Inflammatory macrophage treated with lipopolysaccharide for 4 hours (primary cell): ENCODE results near the gene PDE3A.
"Not testable (repeated sequence)": the region's sequence is repeated elsewhere in the genome, so short reads cannot be mapped to it uniquely, and the experiment has no call there.

Source experiments
- DNase-seq: peaks from one replicate; pipeline ENCODE4 v3.0.0-alpha.2; 2020

The PDE3A gene

DNA sequence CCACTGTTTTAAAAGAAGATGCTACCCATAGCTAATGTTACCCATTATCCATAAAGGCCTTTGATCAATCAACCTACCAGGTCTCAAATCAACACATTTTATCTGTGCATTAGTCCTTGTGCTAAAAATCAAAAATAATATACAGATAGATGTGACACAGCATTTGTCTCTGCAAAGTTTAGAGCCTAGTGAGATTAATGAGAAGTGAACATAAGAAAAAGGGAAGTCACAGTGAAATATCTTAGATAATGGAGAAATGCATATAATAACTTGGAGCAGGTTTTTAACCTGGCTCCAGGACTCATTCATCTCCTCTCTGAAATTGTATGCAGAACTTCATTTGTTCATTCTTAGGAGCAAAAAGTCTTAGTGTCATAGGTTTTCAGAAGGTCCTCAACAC, 7.2 kb downstream of the PDE3A start:
- DNase-seq = no peak

DNA sequence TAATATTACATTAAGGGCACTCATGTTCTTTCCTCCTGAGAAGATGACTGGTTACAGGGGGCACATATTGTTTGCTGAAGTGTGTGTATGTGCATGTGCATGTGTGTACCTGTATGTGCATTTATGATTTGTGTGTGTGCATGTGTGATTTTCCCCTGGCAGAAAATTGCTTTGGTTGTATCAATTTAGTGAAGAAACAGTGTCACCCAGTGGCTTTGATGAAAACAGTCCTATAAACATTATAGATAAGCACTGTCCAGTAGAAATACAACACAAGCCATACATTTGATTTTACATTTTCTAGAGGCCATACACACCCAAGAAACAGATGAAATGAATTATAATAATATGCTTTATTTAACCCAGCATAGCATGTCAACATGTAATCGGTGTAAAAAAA, 8.6 kb downstream of the PDE3A start:
- no peak for DNase-seq

DNA sequence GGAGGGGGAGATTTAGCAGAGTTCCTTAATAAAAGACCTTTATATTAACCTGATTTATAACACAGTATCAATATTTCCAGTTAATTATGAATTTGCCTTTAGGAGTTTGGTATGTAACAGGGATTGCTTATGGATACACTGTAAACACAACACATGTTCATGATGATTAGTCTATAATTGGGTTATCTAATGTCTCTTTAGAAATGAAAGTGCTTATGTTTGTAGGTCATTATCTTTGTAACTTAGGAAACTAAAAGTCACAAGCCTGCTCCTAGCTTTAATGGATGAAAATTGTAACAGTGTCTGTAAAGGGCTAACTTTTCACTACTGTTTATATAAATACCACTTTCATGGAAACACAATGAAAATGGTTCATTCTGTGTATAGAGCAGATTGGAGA, 9.4 kb downstream of the PDE3A start:
- DNase-seq = no peak

DNA sequence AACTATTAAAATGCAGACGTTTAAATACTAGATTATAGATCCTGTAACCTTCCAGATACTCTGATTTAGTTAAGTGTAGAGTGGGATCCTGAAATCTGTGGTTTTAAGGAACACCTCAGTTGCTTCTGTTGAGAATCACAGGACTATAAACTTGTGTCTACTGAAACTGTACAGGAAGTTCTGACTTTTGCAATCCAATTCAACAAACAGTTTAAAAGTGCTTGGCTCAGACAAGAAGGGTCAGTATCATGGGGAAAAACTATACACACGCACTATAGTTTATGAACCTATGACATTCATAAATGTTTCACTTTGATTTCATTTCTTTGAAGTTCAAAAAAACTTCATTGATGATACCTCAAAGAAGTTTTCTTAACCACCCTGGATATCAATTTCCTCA, 13.8 kb downstream of the PDE3A start:
- DNase-seq = no peak

DNA sequence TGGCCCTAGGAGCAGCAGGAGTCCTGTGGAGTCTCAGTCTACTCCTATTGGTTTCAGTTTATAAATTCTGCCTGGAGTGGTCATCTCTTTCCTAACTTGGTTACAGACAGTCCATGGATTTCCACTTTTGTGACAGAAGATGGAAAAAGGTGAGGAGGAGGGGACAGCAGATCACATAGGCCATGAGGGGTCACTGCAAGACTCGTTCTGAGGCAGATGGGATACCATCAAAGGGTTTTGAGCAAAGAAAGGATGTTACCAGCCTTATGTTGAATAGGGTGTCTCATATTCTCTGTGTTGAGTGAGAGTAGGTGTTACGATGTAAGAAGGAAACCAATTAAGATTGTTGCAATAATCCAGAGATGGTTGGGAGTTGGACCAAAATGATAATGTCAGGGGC, 15.3 kb downstream of the PDE3A start:
- DNase-seq = no peak

DNA sequence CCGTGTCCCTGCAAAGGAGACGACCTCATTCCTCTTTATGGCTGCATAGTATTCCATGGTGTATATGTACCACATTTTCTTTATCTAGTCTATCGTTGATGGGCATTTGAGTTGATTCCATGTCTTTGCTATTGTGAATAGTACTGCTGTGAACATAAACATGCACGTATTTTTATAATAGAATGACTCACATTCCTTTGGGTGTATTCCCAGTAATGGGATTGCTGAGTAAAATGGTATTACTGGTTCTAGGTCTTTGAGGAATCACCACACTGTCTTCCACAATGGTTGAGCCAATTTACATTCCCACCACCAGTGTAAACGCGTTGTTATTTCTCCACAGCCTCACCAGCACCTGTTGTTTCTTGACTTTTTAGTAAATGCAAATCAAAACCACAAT, 16.5 kb downstream of the PDE3A start:
- not testable (repeated sequence) for DNase-seq

DNA sequence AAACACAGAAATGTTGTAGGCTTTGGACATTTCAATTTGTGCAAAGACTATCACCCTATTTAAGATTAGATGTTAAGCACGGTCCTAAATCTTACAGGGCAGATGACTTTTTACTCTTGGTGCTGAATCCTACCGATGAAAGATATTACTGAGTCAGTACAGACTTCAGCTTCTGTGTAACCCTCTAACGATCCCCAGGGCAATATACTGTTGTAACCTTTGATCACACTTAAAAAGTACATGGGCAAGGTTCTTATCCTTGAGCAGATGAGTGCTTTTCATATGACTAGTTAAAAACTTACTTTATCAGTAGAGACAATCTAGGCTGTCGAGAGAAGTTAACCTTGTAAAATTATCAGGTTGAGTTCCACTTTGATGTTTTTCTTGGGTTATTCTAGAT, 22.5 kb downstream of the PDE3A start:
- no peak for DNase-seq

DNA sequence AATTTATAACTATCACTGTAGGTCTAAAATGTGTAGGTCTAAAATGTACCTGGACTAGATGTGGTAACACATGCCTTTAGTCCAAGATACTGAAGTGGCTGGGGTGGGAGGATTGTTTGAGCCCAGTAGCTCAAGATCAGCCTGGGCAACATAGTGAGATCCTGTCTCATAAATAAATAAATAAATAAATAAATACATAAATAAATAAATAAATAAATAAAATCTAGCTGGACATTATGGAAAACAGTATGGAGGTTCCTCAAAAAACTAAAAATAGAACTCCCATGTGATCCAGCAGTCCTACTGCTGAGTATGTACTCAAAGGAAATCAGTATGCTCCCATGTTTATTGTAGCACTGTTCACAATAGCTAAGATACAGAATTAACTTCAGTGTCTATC, 24.0 kb downstream of the PDE3A start:
- DNase-seq = no peak

DNA sequence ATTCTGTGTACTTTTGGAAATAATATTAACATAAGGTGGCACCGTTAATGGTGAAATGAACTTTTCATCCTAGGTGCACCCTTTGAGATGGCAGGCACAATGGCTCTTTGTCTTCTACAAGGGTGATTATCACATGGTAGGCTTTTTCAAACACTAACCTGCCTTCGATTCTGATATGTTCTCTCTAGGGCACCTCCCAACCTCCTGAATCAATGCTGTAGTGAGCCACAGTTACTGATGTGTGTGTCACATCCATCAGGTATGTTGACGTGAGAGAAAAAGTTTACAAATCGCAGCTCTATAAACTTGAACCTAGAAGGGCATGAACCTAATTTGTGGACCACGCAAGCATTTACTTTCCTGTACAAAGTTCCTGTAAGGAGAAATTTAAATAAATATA, 25.4 kb downstream of the PDE3A start:
- DNase-seq = no peak

DNA sequence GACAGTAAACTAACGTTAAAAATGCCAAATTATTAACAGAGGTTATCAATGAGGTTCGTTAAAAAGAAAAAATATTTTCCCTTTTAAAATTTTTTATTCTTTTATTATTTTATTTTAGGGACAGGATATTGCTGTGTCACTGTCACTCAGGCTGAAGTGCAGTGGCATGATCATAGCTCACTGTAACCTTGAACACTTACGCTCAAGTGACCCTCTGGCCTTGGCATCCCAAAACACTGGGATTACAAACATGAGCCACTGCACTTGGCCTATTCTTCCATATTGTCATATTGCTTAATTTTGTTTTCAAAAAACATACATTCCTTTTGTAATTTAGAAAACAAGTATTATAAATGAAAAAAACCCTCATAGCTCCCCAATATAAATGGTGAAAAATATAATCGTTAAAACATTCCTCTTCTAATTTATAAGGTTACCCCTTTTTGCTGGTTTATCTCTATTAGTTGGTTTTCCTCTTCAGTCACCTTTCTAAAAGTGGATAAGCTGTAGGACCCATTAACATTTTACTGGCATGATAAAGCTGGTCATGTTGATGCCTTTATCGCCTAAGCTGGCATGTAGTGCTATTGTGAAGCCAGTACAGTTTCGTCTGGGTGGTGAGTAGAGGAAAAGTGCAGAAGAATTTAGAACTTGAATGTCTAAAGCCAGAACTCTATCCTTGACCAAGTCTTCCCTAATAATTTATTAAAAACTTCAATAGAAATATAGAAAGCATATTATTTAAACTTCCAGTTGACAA, 27.6 kb downstream of the PDE3A start:
- no peak for DNase-seq

DNA sequence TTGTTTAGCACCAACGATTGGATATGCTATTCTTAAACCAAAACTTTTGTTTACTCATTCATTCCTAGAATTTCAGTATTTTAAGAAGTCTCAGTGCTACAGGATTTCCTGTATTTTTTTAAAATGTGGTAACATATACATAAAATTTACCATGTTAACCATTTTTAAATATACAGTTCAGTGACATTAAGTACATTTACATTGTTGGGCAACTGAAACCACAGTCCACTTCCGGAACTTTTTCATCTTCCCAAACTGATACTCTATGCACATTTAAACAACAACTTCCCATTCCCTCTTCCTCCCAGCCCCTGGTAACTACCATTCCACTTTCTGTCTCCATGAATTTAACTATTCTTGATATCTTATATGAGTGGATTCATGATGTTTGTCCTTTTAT, 30.3 kb downstream of the PDE3A start:
- DNase-seq = peak; percentile 43

DNA sequence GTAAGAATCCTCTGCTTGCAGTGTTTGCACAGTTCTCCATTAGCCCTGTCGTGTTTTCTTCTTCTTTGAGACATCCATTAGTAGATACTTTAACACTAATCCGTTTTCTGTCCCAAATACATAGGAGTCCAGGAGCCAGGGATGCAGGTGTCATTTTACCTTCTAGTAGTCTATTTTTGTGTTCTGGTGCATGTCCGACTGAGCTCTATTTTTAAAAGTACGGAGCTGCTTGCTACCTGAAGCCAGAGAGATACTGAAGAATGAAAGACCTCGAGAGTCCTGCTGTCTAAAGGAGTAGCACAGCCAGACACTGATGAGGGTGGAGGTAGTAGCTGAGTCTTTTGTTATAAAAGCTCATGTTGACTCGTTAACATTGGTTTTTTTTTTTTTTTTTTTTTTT, 31.7 kb downstream of the PDE3A start:
- no peak for DNase-seq

DNA sequence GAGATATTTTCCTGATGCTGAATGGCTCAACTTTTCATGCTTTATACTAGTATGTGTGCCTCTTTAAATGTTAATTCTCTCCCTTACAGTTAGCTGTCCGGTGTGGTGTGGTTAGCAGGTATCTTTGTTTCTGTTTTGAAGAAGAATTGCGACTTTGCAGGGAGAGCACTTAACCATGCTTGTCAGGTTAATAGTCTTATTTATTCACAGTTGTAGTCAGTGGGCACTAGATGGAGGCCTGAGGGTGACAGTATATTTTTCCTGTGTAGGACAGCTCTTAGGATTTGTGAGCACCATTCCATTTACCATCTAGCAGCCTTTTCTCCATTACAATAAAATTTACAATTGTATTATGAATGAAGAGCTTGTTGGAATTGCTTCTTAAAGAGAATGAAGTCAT, 34.9 kb downstream of the PDE3A start:
- no peak for DNase-seq

DNA sequence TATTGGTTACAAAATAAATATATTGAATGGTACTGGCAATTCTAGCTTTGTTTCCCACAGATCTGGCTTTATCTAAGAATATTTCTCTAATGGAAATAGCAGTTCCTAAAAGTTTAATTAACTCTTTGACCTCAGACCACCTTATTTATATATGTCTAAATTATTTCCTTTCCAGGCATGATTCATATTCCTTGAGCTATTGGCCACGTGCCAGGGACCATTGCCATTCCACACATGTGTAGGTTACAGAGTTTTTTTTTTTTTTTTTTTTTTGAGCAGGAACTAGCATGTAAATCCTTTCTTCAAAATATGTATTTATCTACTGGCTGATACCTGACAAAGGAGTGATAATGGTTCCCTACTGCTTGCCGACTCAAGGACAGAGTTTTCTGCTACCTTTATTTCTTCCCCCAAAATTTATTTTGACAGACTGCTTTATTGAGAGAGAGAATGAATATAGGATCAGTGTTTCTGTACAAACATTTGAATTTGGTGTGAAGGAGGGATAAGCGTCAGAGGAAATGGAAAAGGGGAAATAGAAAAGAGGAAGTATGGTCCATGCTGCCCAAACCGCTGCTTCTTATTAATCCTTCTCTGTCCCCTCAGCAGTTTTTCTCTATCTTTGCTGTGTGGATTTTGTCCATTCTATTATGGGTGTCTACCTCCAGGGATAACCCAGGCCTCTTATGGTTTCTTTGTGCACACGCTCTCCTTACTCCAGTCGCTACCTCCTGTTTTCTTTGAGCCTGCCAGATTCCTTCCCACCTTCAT, 36.4 kb downstream of the PDE3A start:
- DNase-seq = peak; percentile 71

DNA sequence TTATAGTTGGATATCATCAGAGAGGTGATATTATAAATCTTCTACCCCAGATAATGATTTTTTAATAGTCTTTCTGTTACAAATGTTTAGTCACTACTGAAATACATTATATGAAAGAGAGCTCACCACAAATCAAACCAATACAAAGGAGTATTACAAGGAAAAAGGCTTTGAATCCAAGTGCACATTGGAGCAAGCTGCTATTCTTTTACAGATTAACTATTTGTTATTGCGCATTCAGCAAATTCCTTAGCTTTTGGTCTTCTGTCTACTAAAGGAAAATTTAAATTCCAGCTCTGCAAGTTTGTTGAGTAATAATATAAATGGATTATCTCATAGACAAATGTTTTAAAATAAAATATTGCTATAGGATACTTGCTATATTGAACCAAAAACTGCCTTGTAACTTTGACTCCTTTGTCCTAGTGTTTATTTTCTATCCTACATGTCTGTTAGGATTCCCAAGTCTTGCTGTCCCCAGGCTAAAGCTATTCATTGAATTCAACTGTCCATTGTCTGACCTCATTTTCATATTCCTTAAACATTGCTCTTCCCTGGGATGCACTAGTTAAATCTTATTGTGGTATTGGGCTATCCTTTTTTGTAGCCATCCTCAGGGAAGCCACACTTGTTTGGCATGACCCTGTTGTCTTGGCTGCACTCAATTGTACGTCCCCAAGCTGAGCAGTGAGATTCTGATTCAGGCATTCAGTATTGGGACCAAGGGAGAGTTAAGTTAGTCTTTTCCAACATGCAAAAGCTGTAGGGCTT, 41.5 kb downstream of the PDE3A start:
- no peak for DNase-seq

DNA sequence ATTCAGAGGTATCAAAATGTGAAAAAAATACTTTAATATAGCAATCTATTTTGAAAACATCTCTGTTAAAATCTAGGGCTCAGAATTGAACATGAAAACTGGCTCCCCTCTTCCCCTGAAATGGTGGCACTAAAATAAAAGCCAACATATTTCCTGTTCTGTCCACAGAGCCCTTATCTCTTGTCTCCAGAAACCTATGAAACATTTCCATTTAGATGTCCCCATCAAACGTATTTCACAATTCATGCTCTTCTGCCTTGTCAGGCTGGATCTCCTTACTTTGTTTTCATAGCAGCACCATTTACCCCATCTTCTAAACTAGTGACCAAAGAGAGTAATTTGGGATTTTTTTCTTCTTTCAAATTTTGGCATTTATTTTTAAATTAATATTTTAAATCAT, 42.4 kb downstream of the PDE3A start:
- no peak for DNase-seq

DNA sequence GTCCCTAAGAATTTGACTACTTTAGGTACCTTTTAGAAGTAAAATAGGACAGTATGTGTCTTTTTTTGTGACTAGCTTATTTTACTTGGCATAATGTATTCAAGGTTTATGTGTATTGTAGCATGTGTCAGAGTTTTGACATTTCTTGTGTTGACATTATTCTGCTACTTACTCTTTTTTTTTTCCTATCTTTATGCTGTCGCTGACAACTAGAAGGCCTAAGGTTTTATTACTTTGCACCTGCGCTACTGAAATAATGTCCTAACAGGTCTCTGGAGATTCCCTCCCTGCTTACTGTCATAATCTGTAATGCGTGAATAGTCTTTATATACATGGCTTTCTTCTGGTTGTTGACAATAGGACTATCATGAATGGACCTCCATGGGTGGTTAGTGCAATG, 43.0 kb downstream of the PDE3A start:
- DNase-seq = no peak

DNA sequence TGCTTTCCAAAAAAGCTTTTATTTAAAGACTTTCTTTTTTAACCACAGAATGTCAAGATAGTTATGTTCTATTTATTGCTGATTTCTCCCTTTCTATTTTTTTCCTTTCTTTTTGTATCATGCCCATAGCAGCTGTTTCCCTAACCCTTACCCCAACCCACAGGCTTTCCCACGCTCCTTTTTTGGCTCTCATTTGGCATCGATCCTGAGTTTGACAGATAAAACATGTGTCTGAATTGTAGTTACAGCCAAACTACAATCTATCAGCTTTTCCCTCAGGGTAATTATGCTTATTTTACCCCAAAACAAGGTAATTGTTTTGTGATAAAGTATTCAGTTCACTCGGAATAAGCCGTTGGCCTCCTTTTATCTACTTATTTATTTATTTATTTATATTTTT, 46.7 kb downstream of the PDE3A start:
- DNase-seq = no peak

DNA sequence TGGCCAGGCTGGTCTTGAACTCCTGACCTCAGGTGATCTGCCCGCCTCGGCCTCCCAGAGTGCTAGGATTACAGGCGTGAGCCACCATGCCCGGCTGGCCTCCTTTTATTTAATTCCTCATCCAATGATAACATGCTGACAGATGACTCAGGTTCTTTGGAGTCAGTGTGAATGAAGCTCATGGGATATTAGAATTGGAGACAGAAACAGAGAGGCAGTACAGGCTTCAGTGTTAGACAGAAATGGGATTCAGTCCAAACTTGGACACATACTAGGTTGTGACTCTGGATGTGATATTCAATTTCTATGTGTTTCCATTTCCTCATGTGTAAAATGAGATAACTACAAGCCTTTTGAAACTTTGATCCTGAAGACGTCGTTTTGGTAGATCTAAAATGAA, 47.3 kb downstream of the PDE3A start:
- no peak for DNase-seq

DNA sequence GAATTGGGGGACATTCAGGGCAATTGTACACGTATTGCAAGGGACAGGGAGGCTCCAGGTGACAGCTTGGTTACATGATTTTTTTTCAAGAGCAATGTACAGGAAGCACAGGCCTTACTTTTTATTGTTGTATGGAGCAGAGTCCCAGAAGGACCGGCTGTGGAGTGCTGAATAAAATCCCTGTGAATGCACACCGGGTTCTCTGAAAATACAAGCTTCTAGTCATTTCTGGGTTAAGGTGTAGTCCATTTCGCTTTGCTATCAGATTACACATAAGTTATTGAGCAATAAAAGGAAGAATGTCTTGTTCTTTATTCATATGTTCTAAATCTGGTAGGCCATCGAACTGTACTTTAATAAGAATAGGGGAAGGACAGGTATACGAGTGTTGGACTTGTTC, 52.2 kb downstream of the PDE3A start:
- no peak for DNase-seq

DNA sequence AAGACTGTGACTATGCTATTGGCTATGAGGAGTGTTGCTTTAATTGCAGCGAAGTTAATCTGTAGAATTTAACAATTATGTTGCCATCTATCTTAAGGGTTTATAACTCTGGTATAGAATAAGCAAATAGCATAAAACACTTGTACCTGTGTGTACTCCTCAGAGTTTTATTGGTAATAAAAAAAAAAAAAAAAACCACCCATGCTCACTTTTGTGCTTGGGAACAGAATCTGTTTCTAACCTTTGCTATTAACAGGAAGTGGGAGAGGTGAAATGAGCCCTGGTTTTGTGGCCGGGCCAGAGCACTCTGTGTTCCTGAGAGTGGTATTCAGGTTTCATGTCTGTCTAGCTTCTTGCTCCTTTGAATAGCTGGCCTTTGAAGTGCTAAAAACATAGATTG, 53.1 kb downstream of the PDE3A start:
- DNase-seq = no peak

DNA sequence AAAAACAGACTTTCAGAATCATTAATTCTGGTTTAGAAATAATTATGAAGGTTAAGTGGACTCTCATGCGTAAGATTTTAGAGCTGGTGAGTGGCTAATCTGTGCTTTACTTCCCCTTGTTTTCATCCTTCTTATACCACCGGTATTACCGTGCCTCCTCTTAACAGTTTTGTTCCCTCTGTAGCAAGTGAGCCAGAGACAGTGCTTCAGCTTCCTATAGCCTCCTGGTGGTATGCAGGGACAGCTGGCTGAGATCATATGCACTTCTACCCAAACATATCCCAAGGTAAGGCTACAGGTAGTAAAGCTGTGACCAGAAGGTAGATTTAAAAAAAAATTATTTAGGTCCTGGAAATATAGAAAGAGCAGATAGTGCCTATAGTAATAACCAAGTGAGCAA, 55.2 kb downstream of the PDE3A start:
- DNase-seq = no peak

DNA sequence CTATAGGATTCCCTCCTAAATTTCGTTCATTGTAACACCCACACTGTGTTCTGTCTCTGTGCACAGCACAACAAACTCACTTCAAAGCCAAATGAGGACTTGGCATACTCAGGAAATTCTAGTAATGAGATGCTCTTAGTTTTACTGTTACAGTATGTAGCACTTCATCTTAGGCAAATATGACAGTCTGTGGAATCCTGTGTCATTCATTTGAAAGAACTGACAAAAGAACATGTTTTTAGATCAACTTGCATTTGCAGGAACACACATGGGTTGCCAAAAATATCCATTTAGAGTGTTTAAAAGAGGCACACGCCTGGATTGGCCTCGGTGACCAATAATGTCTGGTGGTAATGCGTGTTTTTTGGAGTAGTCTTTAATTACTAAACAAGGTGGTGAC, 56.5 kb downstream of the PDE3A start:
- DNase-seq = no peak

DNA sequence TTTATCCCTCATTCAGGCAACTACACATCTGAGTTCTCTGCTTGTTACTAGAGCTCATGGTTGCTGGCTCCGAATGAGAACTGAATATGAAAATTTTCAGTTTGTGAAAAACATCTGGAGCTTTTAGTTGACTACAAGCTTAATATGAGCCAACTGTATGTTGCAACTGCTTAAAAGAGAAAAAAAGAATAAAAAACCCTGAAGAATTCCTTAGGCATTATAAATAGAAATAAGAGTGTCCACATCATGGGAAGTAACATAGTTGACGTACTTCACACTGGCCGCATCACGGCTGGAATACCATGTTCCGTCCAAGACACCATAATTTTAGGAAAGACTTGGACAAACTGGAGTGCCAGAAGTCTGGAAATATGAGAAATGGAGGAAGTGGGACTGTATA, 57.9 kb downstream of the PDE3A start:
- DNase-seq = no peak
